Measurements from ENCODE around the gene TAF1A.

DNA sequence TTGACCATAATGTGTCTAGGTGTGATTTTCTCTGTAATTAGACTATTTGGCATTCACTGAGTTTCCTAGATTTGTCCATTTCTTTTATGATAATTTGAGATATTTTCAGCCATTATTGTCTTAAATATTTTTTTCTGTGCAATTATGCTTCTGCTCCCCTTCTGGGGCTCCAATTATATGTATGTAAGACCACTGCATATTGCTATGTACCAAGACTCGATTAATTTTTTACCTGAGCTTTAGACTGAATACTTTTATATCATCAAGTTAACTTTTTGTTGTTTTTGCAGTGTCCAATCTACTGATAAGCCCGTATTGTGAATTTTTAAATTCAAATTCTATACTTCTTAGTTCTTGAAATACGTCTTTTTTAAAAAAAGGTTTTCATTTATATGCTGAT lies 5.1 kb upstream of the TAF1A start:
- TF ChIP-seq EZH2 (IDR thresholded peaks at IDR 0.05; ENCODE audit: insufficient read depth, poor library complexity, severe bottlenecking) (no peak), EZH2phosphoT487 (IDR thresholded peaks at IDR 0.05; ENCODE audit: insufficient read depth, low read depth) (no peak)
